ENCODE measurements around the gene MMADHC.

GRCh38 chr2:149526689-149527088 lies 60.9 kb downstream of the MMADHC start:
- no peak for TF ChIP-seq RAD21 (IDR thresholded peaks at IDR 0.05; ENCODE audit: low read length)
- no peak for TF ChIP-seq CTCF (conservative IDR thresholded peaks at IDR 0.05; ENCODE audit: low read depth, low read length)
- TF ChIP-seq POLR2A (IDR thresholded peaks at IDR 0.05; ENCODE audit: low read depth, low read length), result no peak
- TF ChIP-seq MAFK (IDR thresholded peaks at IDR 0.05; ENCODE audit: low read depth, low read length), result no peak
- TF ChIP-seq BHLHE40 (IDR thresholded peaks at IDR 0.05; ENCODE audit: low read depth, low read length), result no peak
- no peak for TF ChIP-seq ELK1 (IDR thresholded peaks at IDR 0.05; ENCODE audit: borderline replicate concordance, low read depth, low read length)
- no peak for TF ChIP-seq MAZ (IDR thresholded peaks at IDR 0.05; ENCODE audit: borderline replicate concordance, low read depth, low read length)
- TF ChIP-seq MXI1 (IDR thresholded peaks at IDR 0.05; ENCODE audit: borderline replicate concordance, low read depth, low read length), result no peak
- no peak for TF ChIP-seq CHD1 (IDR thresholded peaks at IDR 0.05; ENCODE audit: low read depth, low read length)
